ENCODE measurements around the gene SLC5A11.

- TF ChIP-seq POLR2AphosphoS5 (IDR thresholded peaks at IDR 0.05; ENCODE audit: low read depth, low read length) = no peak
- TF ChIP-seq POLR2A (IDR thresholded peaks at IDR 0.05; ENCODE audit: low read depth, low read length) = no peak
- TF ChIP-seq TAF1 (IDR thresholded peaks at IDR 0.05; ENCODE audit: borderline replicate concordance, low read depth, low read length) = no peak
Measured at GRCh38 chr16:24950275-24950674, 104.5 kb downstream of the SLC5A11 start.
